HCT116 (cell line): ENCODE data around the gene PRPS1L1.

Experiments used
- EGR1 ChIP-seq: IDR thresholded peaks from 2 replicates; pipeline ENCODE4 v1.6.1; 2012; ENCODE audit warnings: low read depth
- EZH2 ChIP-seq: fragments of 200-600 bp; sonication (generic); IDR thresholded peaks from 2 replicates; pipeline ENCODE4 v1.6.1; 2017; ENCODE audit warnings: antibody characterized with exemption, mixed run types
- EZH2phosphoT487 ChIP-seq: fragments of 200-600 bp; IDR thresholded peaks from 2 replicates; pipeline ENCODE4 v1.6.1; 2018; ENCODE audit warnings: antibody characterized with exemption, borderline replicate concordance
- JUND ChIP-seq: IDR thresholded peaks from 2 replicates; pipeline ENCODE4 v1.6.1; 2012
- POLR2A ChIP-seq: IDR thresholded peaks from 2 replicates; pipeline ENCODE4 v1.7.0; 2011; ENCODE audit warnings: borderline replicate concordance; ENCODE audit not compliant: insufficient read depth, insufficient read length; ENCODE audit errors: extremely low read depth
- SIN3A ChIP-seq: IDR thresholded peaks from 2 replicates; pipeline ENCODE4 v1.6.1; 2012; ENCODE audit warnings: low read depth
- SRF ChIP-seq: IDR thresholded peaks from 2 replicates; pipeline ENCODE4 v1.6.1; 2012; ENCODE audit warnings: low read depth
- TCF7L2 ChIP-seq: IDR thresholded peaks from 2 replicates; pipeline ENCODE4 v1.7.0; 2011; ENCODE audit warnings: borderline replicate concordance, inconsistent platforms; ENCODE audit not compliant: insufficient read depth, insufficient read length; ENCODE audit errors: extremely low read depth
- YY1 ChIP-seq: IDR thresholded peaks from 2 replicates; pipeline ENCODE4 v1.6.1; 2011; ENCODE audit warnings: low read length, low read depth, moderate library complexity, mild to moderate bottlenecking; ENCODE audit not compliant: insufficient replicate concordance; ENCODE audit errors: extremely low read depth
- ZNF274 ChIP-seq: fragments of 200-500 bp; sonication (Bioruptor generic); IDR thresholded peaks from 2 replicates; pipeline ENCODE4 v1.6.1; 2014; ENCODE audit warnings: mild to moderate bottlenecking, low read depth, low read length, inconsistent platforms
- TF ChIP-seq, protein P1 (sequence below), 3 experiments: fragments of 200-600 bp in 1 of 3; sonication (generic) in 1 of 3; IDR thresholded peaks in 2 of 3; conservative IDR thresholded peaks in 1 of 3; 2 replicates each; pipeline ENCODE4 v1.5.1; 2012 to 2017; ENCODE audit warnings: low read depth in 2 of 3, low read length in 2 of 3, antibody characterized with exemption in 1 of 3, borderline replicate concordance in 1 of 3, control low read depth in 1 of 3, mild to moderate bottlenecking in 1 of 3, mixed read lengths in 1 of 3, mixed run types in 1 of 3, moderate library complexity in 1 of 3; ENCODE audit not compliant: insufficient read depth in 1 of 3
- TF ChIP-seq, protein P2 (sequence below): IDR thresholded peaks from 2 replicates; pipeline ENCODE4 v1.6.1; 2012
- TF ChIP-seq, protein P3 (sequence below): IDR thresholded peaks from 2 replicates; pipeline ENCODE4 v1.6.1; 2012
- TF ChIP-seq, protein P4 (sequence below): IDR thresholded peaks from 2 replicates; pipeline ENCODE4 v1.6.1; 2012; ENCODE audit warnings: low read depth

DNA sequence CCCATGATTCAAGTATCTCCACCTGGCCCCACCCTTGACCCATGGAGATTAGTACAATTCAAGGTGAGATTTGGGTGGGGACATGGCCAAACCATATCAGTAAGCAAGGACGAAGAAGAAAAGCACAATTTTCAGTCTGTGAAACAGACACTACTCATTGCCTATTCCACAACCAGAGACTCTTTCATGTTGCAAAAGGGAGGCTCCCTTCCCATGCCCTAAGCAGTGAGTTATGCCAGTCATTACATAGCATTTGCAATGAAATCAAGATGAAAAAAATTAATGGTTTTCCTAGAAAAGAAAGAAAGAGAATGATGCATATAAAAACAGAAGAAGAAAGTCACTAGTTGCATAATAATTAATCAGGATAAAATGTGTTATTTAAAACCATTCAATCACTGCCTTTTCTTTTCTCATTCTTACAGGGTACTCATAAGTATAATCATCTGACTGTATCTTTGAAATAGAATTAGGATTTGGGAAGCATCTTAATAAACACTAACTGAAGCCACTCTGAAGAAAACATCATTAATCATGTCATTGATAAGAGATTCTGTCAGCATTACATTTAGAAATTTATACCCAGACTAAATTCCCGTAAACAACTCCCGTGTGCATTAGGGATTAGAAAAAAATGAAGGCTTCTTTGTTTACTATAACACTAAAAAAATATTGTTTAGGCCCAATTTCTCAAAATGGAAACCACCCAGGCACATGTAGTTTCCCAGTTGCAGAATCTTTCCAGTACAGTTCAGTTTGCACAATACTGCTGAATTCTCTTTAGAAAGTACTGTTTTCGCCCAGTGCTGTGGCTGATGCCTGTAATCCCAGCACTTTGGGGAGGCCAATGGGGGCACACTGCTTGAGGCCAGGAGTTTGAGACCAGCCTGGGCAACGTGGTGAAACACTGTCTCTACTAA, 9.1 kb downstream of the PRPS1L1 start:
- TF ChIP-seq, protein P1, sequence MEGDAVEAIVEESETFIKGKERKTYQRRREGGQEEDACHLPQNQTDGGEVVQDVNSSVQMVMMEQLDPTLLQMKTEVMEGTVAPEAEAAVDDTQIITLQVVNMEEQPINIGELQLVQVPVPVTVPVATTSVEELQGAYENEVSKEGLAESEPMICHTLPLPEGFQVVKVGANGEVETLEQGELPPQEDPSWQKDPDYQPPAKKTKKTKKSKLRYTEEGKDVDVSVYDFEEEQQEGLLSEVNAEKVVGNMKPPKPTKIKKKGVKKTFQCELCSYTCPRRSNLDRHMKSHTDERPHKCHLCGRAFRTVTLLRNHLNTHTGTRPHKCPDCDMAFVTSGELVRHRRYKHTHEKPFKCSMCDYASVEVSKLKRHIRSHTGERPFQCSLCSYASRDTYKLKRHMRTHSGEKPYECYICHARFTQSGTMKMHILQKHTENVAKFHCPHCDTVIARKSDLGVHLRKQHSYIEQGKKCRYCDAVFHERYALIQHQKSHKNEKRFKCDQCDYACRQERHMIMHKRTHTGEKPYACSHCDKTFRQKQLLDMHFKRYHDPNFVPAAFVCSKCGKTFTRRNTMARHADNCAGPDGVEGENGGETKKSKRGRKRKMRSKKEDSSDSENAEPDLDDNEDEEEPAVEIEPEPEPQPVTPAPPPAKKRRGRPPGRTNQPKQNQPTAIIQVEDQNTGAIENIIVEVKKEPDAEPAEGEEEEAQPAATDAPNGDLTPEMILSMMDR (IDR thresholded peaks at IDR 0.05 in 2 of 3, conservative IDR thresholded peaks at IDR 0.05 in 1 of 3; ENCODE audit: borderline replicate concordance in 1 of 3, insufficient read depth in 1 of 3, low read depth in 2 of 3, low read length in 2 of 3) = no peak
- TF ChIP-seq, protein P2, sequence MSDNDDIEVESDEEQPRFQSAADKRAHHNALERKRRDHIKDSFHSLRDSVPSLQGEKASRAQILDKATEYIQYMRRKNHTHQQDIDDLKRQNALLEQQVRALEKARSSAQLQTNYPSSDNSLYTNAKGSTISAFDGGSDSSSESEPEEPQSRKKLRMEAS = no peak
- TF ChIP-seq YY1 = no peak
- TF ChIP-seq, protein P3, sequence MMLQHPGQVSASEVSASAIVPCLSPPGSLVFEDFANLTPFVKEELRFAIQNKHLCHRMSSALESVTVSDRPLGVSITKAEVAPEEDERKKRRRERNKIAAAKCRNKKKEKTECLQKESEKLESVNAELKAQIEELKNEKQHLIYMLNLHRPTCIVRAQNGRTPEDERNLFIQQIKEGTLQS = no peak
- no peak for TF ChIP-seq POLR2A
- TF ChIP-seq EGR1 = no peak
- TF ChIP-seq SRF = no peak
- TF ChIP-seq ZNF274 = no peak
- TF ChIP-seq JUND = no peak
- no peak for TF ChIP-seq EZH2phosphoT487
- TF ChIP-seq, protein P4, sequence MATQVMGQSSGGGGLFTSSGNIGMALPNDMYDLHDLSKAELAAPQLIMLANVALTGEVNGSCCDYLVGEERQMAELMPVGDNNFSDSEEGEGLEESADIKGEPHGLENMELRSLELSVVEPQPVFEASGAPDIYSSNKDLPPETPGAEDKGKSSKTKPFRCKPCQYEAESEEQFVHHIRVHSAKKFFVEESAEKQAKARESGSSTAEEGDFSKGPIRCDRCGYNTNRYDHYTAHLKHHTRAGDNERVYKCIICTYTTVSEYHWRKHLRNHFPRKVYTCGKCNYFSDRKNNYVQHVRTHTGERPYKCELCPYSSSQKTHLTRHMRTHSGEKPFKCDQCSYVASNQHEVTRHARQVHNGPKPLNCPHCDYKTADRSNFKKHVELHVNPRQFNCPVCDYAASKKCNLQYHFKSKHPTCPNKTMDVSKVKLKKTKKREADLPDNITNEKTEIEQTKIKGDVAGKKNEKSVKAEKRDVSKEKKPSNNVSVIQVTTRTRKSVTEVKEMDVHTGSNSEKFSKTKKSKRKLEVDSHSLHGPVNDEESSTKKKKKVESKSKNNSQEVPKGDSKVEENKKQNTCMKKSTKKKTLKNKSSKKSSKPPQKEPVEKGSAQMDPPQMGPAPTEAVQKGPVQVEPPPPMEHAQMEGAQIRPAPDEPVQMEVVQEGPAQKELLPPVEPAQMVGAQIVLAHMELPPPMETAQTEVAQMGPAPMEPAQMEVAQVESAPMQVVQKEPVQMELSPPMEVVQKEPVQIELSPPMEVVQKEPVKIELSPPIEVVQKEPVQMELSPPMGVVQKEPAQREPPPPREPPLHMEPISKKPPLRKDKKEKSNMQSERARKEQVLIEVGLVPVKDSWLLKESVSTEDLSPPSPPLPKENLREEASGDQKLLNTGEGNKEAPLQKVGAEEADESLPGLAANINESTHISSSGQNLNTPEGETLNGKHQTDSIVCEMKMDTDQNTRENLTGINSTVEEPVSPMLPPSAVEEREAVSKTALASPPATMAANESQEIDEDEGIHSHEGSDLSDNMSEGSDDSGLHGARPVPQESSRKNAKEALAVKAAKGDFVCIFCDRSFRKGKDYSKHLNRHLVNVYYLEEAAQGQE = no peak
- no peak for TF ChIP-seq SIN3A
- TF ChIP-seq EZH2 = no peak
- TF ChIP-seq TCF7L2 = no peak
